K562 (cell line): ENCODE results near the gene CTPS1. TPM values are rescaled to one million over a fixed set of nuclear protein-coding genes. Genes with fewer than 3 reads are reported as not detected.

Experiments
- CCAR2 ChIP-seq: fragments of 200-400 bp; formaldehyde crosslinking; IDR thresholded peaks from 2 replicates; pipeline ENCODE4 v1.6.1; 2017; ENCODE audit warnings: mild to moderate bottlenecking, low read depth, low read length
- CREB1 ChIP-seq, 2 experiments: sonication (generic) in 1 of 2; formaldehyde crosslinking in 1 of 2; IDR thresholded peaks; 2 replicates each; pipeline versions ENCODE4 v1.6.1 to v1.8.0; 2012 to 2022; ENCODE audit warnings: inconsistent platforms in 1 of 2, mild to moderate bottlenecking in 1 of 2, missing genetic modification reagents in 1 of 2, moderate library complexity in 1 of 2
- E2F3 ChIP-seq: fragments of 250-450 bp; sonication (Bioruptor Pico); IDR thresholded peaks from 2 replicates; pipeline ENCODE4 v1.4.0; 2020; ENCODE audit warnings: mild to moderate bottlenecking
- ETV1 ChIP-seq: fragments of 450-650 bp; conservative IDR thresholded peaks from 2 replicates; pipeline ENCODE4 v1.6.1; 2016; ENCODE audit warnings: missing genetic modification characterization, control low read depth, low read depth, missing compliant biosample characterization
- FOXP4 ChIP-seq: sonication (generic); formaldehyde crosslinking; IDR thresholded peaks from 2 replicates; pipeline ENCODE4 v1.8.0; 2022; ENCODE audit warnings: mild to moderate bottlenecking, missing genetic modification reagents, borderline replicate concordance
- ID3 ChIP-seq, 2 experiments: fragments of 250-450 bp in 1 of 2; fragments of 450-650 bp in 1 of 2; sonication (Bioruptor Pico) in 1 of 2; IDR thresholded peaks; 2 replicates each; pipeline versions ENCODE4 v1.6.1 to v1.8.0; 2016 to 2021; ENCODE audit warnings: mild to moderate bottlenecking in 2 of 2, moderate library complexity in 2 of 2, missing compliant biosample characterization in 1 of 2, missing genetic modification characterization in 1 of 2
- MXI1 ChIP-seq: IDR thresholded peaks from 2 replicates; pipeline ENCODE4 v1.6.1; 2011; ENCODE audit warnings: low read depth, mild to moderate bottlenecking, improper control_type of control experiment, low read length
- MYNN ChIP-seq, 2 experiments: sonication (generic); formaldehyde crosslinking in 1 of 2; IDR thresholded peaks; 2 replicates each; pipeline versions ENCODE4 v1.5.0 to v1.6.1; 2016 to 2020; ENCODE audit warnings: antibody characterized with exemption in 1 of 2, missing genetic modification reagents in 1 of 2
- NCOA2 ChIP-seq, 2 experiments: fragments of 450-650 bp; IDR thresholded peaks; 2 replicates each; pipeline ENCODE4 v1.6.1; 2018; ENCODE audit warnings: mild to moderate bottlenecking in 2 of 2, moderate library complexity in 1 of 2; ENCODE audit not compliant: partially characterized antibody in 2 of 2
- OTX1 ChIP-seq: fragments of 450-650 bp; formaldehyde crosslinking; IDR thresholded peaks from 2 replicates; pipeline ENCODE4 v1.4.0; 2022; ENCODE audit warnings: mild to moderate bottlenecking
- PTBP1 ChIP-seq: fragments of 200-400 bp; formaldehyde crosslinking; IDR thresholded peaks from 2 replicates; pipeline ENCODE4 v1.6.1; 2017; ENCODE audit warnings: low read depth, low read length
- RAD51 ChIP-seq: fragments of 450-650 bp; IDR thresholded peaks from 2 replicates; pipeline ENCODE4 v1.7.1; 2016; ENCODE audit warnings: low read depth, mild to moderate bottlenecking, borderline replicate concordance
- RREB1 ChIP-seq: fragments of 250-450 bp; sonication (Bioruptor Pico); IDR thresholded peaks from 2 replicates; pipeline ENCODE4 v1.4.0; 2020
- TAL1 ChIP-seq: fragments of 450-650 bp; IDR thresholded peaks from 2 replicates; pipeline ENCODE4 v1.6.1; 2016; ENCODE audit warnings: mild to moderate bottlenecking
- TARDBP ChIP-seq: fragments of 450-650 bp; IDR thresholded peaks from 2 replicates; pipeline ENCODE4 v1.6.1; 2016
- ZKSCAN1 ChIP-seq: fragments of 150-350 bp; IDR thresholded peaks from 2 replicates; pipeline ENCODE4 v1.6.1; 2016; ENCODE audit warnings: low read depth, low read length
- ZNF253 ChIP-seq: fragments of 250-450 bp; sonication (Bioruptor Pico); conservative IDR thresholded peaks from 2 replicates; pipeline ENCODE4 v1.6.1; 2021; ENCODE audit warnings: mild to moderate bottlenecking
- ZNF589 ChIP-seq: fragments of 200-800 bp; sonication (Bioruptor generic); IDR thresholded peaks from 2 replicates; pipeline ENCODE4 v1.6.1; 2016; ENCODE audit warnings: low read depth, missing genetic modification characterization, missing compliant biosample characterization
- ZNF644 ChIP-seq: fragments of 200-800 bp; sonication (Bioruptor generic); IDR thresholded peaks from 2 replicates; pipeline ENCODE4 v1.6.1; 2016; ENCODE audit warnings: low read depth, missing genetic modification characterization, missing compliant biosample characterization
- polyA plus RNA-seq, 8 experiments: library from polyadenylated mRNA; depleted of rRNA in 4 of 8; stranded (reverse) in 5 of 8; unstranded in 3 of 8; fragments of >200 nt; fragmentation: Nextera tagmentation in 2 of 8; fragmentation: Illumina TruSeq in 1 of 8; extraction: Ambion mirVana in 2 of 8; extraction: Trizol in 1 of 8; gene quantifications; 2 replicates each; pipeline versions ENCODE4 v1.2.1 to v1.2.3, GENCODE V29; 2011 to 2014; ENCODE audit warnings: inconsistent platforms in 1 of 8, missing spikeins in 1 of 8
- total RNA-seq, 7 experiments: library from RNA; depleted of rRNA in 6 of 7; stranded (reverse); fragments of >200 nt in 6 of 7; fragmentation: Illumina TruSeq in 2 of 7; extraction: Trizol in 2 of 7; gene quantifications; 2 replicates each; pipeline versions ENCODE4 v1.2.1 to v1.2.3, GENCODE V29; 2011 to 2021; ENCODE audit warnings: low replicate concordance in 1 of 7

Gene CTPS1
- total and polyA plus RNA-seq, 9 of the 15 experiments (the other 6 are each of a cell fraction or from before 2014, with no cell fraction given): 44.4 to 164 (median 87.7) TPM

- TF ChIP-seq E2F3 (0 out of 2 replicates have a peak, but pooled peaks have one; percentile 50), FOXP4 (CRISPR knock-in tag) (no peak), ZNF253 (CRISPR knock-in tag) (no peak), PTBP1 (0 out of 2 replicates have a peak, but pooled peaks have one; percentile 76), MXI1 (peak; percentile 97), NCOA2 (IDR thresholded peaks at IDR 0.05; ENCODE audit: partially characterized antibody in 2 of 2) (peak in 1 of 2 experiments; percentile 86), CCAR2 (no peak), ZNF589 (CRISPR knock-in tag) (peak; percentile 96), RREB1 (CRISPR knock-in tag) (no peak), ZNF644 (tag) (peak; percentile 94), OTX1 (CRISPR knock-in tag) (no peak), ZKSCAN1 (peak; percentile 74; the same call in 1 of the 2 replicates), RAD51 (peak; percentile 94), MYNN (IDR thresholded peaks at IDR 0.05) (peak; percentile 98), MYNN (CRISPR knock-in tag; IDR thresholded peaks at IDR 0.05) (no peak), TAL1 (peak; percentile 90), ID3 (CRISPR knock-in tag; IDR thresholded peaks at IDR 0.05) (no peak), ID3 (tag; IDR thresholded peaks at IDR 0.05) (peak; percentile 83), TARDBP (0 out of 2 replicates have a peak, but pooled peaks have one; percentile 74), CREB1 (IDR thresholded peaks at IDR 0.05) (peak; percentile 68; the same call in 1 of the 2 replicates), CREB1 (CRISPR knock-in tag; IDR thresholded peaks at IDR 0.05) (peak; percentile 82), ETV1 (tag) (no peak)
Measured at GRCh38 chr1:41003640-41004220, 24.2 kb downstream of the CTPS1 start (continued).
